Medulla oblongata (tissue), 1 donor: ENCODE results near the gene C6orf47.

Experiments used
- DNase-seq: peaks from one replicate; pipeline ENCODE4 v3.0.0-alpha.2; 2015; ENCODE audit errors: extremely low spot score

The C6orf47 gene

GRCh38 chr6:31636698-31637596 is 23.6 kb downstream of the C6orf47 start:
- DNase-seq: no peak

GRCh38 chr6:31634969-31635575 is 25.5 kb downstream of the C6orf47 start:
- no peak for DNase-seq

GRCh38 chr6:31634131-31634530 is 26.4 kb downstream of the C6orf47 start:
- DNase-seq: no peak

GRCh38 chr6:31633447-31633846 is 27.1 kb downstream of the C6orf47 start:
- no peak for DNase-seq

DNA sequence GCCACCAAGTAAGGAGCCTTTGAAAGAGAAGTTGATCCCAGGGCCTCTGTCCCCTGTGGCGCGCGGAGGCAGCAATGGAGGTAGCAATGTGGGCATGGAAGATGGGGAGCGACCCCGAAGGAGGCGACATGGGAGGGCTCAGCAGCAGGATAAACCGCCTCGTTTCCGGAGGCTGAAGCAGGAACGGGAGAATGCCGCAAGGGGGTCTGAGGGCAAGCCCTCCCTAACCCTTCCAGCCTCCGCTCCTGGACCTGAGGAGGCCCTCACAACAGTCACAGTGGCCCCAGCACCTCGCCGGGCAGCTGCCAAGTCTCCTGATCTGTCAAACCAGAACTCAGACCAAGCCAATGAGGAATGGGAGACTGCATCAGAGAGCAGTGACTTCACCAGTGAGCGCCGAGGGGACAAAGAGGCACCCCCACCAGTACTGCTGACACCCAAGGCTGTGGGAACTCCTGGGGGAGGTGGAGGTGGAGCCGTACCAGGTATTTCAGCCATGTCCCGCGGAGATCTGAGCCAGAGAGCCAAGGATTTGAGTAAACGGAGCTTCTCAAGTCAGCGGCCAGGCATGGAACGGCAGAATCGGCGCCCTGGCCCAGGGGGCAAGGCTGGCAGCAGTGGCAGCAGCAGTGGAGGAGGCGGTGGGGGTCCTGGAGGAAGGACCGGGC is 28.2 kb downstream of the C6orf47 start:
- DNase-seq: no peak

DNA sequence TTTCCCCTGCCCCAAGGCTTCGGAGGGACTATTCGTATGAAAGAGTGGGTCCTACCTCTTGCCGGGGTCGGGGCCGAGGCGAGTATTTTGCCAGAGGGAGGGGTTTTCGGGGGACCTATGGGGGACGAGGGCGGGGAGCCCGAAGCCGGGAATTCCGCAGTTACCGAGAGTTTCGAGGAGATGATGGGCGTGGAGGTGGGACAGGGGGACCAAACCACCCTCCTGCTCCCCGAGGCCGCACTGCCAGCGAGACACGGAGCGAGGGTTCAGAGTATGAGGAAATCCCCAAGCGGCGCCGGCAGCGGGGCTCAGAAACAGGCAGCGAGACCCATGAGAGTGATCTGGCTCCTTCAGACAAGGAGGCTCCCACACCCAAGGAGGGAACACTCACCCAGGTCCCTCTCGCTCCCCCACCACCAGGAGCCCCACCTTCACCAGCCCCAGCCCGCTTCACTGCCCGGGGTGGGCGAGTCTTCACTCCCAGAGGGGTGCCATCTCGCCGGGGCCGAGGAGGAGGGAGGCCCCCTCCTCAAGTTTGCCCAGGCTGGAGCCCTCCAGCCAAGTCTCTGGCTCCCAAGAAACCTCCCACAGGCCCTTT is 28.8 kb downstream of the C6orf47 start:
- no peak for DNase-seq

GRCh38 chr6:31631209-31631608 is 29.4 kb downstream of the C6orf47 start:
- DNase-seq: no peak

- DNase-seq: no peak
Observed at GRCh38 chr6:31630177-31630934, 30.2 kb downstream of the C6orf47 start.

DNA sequence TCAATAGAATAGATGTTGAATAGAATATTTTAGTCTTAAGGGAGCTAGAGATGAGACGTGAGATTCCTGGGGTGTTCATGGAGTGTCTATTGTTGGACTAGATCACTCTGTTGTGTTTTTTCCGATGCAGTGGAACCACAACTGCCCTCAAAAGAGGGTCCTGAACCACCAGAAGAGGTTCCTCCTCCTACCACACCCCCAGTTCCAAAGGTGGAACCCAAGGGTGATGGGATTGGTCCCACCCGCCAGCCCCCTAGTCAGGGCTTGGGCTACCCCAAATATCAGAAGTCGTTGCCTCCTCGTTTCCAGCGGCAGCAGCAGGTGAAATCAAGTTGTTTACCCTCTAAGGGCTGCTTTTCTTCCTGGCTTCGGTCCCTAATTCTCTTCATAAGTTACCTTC is 31.6 kb downstream of the C6orf47 start:
- DNase-seq: no peak

DNA sequence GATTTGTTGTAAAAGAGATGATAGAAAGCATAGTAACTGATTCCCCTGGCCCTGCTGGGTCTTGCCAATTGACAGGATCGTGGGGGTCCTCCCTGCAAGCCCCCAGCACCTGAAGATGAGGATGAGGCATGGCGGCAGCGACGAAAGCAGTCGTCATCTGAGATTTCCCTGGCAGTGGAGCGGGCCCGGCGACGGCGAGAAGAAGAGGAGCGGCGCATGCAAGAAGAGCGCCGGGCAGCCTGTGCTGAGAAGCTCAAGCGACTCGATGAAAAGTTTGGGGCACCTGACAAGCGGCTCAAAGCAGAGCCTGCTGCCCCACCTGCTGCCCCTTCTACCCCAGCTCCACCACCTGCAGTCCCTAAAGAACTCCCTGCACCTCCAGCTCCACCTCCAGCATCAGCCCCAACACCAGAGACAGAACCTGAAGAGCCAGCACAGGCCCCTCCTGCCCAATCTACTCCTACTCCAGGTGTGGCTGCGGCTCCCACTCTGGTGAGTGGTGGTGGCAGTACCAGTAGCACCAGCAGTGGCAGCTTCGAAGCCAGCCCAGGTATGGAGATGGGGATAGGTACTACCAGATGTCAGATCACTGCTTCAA is 32.8 kb downstream of the C6orf47 start:
- DNase-seq: no peak

- no peak for DNase-seq
Observed at GRCh38 chr6:31626952-31627351, 33.6 kb downstream of the C6orf47 start.

DNA sequence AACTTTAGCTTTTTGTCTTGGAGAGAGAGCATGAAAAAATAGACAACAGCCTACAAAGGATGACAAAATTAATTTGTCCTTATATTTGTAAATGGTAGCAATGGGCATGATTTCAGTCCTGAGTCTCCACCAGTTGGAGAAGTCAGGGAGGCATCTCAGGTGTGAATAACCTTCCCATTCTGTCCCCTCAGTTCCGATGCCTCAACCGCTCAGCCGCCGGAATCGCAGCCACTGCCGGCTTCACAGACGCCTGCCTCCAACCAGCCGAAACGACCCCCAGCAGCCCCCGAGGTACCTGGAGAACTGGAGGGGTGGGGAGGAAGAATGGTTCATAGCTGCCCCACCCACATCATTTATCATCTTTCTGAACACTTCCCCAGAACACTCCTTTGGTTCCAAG is 36.5 kb downstream of the C6orf47 start:
- no peak for DNase-seq

GRCh38 chr6:31622684-31623091 is 37.9 kb downstream of the C6orf47 start:
- DNase-seq: no peak

DNA sequence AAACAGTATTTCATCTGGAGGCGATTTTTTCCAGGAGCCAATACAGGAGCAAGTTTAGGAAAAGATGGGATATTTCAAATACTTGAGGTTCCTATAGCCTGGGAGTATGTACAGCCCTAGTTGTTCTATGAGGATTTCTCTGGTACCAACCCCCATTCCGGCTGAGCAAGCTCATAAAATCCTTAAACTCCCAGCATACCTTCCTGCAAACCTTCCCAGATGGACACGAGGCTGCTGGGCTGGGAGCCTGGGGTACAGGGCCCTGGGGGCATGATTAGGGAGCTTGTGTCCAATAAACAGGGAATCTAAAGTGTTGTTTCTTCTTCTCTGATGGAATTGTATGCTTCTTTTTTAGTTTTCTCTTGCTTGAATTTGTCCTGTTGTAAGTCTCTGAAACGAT is 38.6 kb downstream of the C6orf47 start:
- DNase-seq: peak; percentile 32

DNA sequence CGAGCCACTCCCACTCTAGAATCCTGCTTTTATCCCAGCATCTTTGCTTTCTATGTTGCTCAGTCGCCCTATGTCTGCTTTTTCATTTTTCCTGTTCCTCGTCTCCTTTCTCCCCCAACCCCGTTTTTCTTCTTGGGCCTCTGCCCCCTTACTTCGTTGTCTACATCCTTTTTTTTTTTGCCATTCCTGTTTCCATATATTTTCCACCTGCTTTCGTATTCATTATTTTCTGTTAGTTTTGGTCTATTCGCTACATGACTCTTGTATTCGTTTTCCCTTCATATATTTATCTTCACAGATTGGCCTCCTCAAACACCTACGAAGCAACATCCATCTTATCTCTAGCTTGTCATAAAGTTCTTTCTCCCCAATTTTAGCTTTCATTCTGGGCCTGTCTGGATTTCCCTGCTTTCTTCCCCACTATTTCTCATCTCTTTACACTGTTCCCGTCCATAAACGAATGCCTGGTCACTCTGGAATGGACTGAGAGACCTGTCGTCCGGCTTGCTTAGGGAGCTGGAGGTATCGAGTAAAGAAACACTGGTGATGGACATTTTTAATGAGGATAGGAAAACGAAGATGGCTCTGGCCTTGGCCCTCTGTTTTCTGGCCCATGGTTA is 39.1 kb downstream of the C6orf47 start:
- DNase-seq: peak; percentile 37

DNA sequence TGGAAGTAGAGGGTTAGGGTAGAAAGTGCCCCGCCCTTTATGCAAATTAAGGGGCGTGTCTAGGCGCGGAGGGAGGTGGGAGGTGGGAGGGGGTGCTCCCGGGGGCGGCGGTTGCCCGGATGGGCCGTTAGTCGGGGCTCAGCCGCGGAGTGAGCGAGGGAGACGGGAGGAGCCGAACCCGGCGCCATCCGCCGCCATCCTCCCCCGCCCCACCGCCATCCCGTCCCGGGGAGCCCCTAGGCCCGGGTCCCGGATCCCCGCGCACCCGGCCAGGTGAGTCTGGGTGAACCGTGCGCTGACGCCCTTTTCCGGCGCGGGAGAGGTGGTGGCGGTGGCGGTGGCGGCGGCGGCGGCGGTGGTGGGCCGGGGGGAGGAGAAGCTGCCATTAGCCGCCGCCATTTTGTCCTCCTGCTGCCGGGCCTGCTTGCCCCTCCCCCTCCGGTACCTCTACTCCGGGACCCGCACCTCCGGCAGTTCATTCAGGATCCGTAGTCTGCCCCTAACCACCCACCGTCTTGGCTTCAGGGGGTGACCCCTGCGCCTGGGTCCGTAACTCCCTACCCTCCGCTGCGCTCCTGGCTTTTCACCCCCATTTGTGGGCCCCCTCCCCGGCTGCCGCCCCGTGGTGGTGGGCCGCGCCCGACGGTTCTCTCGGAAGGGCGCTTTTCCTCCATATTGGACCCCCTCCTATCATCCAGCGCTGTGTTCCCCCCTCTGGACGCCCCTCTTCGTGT is 39.8 kb downstream of the C6orf47 start, which contains the start of gene PRRC2A:
Gene PRRC2A, plus strand, starts transcription at position 130 of the 734 bp plus-strand sequence. CDS start 2,075 bp downstream, outside the sequence.
- peak; percentile 61 for DNase-seq

DNA sequence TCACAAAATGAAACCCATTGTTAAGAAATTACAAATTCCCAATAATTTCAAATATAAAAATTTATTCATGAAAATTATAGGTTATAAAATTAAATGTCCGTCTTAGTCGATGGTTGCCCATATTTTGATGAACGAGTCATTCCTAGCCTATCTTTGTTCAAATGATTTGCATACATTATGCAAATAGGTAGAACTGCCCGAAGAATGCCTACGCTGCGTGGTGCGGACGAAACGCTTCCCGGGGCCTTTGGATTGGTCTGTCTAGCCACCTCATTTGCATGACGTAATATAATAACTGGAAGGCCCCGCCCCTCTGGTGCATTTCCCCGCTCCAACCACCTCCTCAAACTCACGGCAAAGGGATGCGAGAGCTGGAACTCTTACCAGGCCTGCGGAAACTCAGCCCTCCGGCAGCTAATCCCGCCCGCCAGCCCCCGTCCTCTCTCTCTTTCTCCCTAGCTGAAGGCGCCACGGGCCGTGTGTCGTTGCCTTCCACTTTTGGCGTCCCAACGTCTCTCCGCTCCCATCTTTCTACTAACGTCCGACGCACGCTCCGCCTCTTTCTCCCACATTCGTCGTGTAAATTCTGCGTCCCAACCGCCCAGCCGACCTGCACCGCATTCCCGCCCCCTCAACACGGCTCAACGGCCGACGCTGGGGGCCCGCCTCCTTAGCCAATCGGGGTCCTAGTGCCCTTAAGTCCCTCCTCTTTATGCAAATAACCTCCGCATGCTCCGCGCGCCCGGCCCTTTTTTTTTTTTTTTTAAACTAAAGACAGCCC is 40.6 kb downstream of the C6orf47 start:
- peak; percentile 99 for DNase-seq

DNA sequence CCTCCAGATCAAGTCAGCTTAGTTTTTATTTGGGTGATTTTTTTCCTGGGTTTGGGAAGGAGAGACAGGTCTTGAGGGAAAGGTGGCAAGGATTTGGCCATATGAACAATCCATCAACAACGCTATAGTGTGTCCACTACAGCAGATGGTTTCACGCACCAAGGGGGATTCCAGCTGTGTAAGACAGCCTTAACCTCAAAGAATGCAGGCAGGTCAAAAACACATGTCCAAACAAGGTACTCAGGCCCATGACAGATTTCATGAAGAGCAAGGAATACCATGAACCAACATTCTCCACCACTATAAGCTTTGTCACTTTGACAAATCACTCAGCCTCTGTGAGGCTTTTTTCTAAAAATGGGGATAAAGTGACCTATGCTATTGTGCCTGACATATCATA is 43.6 kb downstream of the C6orf47 start:
- DNase-seq: no peak

- DNase-seq: peak; percentile 30
Observed at GRCh38 chr6:31615748-31616147, 44.8 kb downstream of the C6orf47 start.
